HT-29 (cell line): ENCODE results near the gene GDI1. TPM values are rescaled to one million over a fixed set of nuclear protein-coding genes. Genes with fewer than 3 reads are reported as not detected.
A peak's percentile ranks its signal among the peaks of the same experiment; 100 is the strongest.

Experiments used
- DNase-seq: peaks from one replicate; pipeline ENCODE4 v3.0.0-alpha.2; 2015; ENCODE audit warnings: low spot score
- small RNA-seq: library from RNA; depleted of rRNA; stranded (forward); fragments of <200 nt; gene quantifications from one replicate; pipeline ENCODE3, GENCODE V24; 2014
- total RNA-seq: library from RNA; depleted of rRNA; stranded (reverse); fragments of >200 nt; shearing (Covaris generic); gene quantifications from 2 replicates; pipeline ENCODE4 v1.2.3, GENCODE V29; 2014; rRNA removed

GDI1 gene
- total RNA-seq, 1 experiment from 2014 or later: 128 TPM

DNA sequence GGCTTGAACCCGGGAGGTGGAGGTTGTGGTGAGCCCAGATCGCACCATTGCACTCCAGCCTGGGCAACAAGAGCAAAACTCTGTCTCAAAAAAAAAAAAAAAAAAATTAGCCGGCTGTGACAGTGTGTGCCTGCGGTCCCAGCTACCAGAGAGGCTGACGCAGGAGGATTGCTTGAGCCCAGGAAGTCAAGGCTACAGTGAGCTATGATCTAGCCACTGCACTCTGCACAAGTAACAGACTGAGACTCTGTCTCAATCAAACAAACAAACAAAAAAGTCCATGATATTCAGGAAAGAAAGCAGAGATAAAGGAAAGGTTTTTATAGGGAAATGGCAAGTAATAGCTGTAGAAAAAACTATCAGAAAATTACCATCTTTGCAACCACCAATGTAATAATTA lies 44.2 kb downstream of the GDI1 start:
- no peak for DNase-seq

- no peak for DNase-seq
Measured at GRCh38 chrX:154481911-154482601, 45.1 kb downstream of the GDI1 start.

DNA sequence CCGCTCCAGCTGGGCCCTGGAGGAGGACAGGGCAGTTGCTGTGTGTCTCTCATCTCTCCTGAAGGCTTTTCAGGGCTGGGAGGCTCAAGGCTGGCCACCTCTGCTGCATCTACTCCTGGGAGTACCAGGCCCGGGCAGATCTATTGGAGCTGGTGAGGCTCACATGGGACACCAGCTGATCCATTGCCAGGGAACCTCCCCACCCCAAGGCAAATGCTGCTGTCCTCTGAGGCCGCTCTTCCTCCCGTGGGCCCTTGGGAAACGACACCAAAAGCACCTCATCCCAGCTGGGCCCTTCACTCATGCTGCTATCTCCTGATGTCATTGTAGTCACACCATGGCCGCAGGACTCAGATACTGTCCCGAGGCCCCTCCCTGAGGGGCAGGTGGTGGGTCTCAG lies 45.8 kb downstream of the GDI1 start:
- DNase-seq: no peak

GRCh38 chrX:154483325-154483724 lies 46.4 kb downstream of the GDI1 start:
- no peak for DNase-seq

GRCh38 chrX:154484255-154485149 lies 47.5 kb downstream of the GDI1 start:
- DNase-seq: peak; percentile 64

DNA sequence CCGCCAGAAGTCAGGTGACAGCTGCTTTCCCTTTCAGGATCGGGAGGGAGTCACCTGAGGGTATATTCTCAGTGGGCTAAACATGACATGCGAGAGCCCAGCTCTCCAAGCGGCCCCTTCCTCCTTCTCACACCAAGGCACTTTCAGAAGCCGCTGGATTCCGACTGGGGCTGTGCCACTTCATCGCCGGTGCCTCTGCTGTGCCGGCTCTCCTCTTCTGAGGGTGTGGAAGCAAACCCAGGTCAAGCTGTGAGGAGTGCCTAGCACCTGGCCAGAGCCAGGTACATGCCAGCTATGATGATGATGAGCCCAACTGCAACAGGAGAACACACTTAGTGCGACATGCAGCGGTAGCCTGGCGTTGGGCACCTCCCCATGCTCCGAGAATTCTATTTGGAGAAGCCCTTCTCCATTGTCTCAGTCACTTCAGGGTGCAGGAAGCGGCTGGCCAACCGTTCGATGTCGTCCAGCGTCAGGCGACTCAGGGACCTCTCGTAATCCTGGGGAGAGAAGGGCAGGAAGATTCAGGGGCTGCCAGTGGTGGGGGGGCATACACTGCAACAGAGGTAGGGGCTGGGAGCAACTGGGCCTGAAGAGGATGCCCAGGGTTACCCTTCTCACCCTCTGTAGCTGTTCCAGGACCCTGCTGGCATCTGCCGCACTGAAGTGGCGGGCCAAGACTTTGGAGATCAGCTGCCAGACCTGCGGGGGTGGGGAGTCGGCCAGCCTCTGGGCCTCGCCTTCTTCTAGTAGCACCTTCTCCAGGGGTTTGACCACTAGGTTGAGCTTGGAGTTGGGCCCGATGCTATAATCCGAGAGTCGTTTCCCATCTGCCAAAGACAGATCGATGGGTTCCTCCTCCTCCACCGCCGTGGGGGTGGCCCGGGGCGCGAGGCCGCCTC lies 48.4 kb downstream of the GDI1 start:
- DNase-seq: peak; percentile 41

GRCh38 chrX:154486052-154486395 lies 49.1 kb downstream of the GDI1 start:
- no peak for DNase-seq

GRCh38 chrX:154486396-154487207 lies 49.6 kb downstream of the GDI1 start, which contains the start of gene UBL4A:
Gene UBL4A (minus strand): TSS chrX:154486615. CDS start chrX:154486584, 31 bp downstream.
- DNase-seq: peak; percentile 89

- DNase-seq: no peak
Measured at GRCh38 chrX:154487518-154488290, 50.8 kb downstream of the GDI1 start.

DNA sequence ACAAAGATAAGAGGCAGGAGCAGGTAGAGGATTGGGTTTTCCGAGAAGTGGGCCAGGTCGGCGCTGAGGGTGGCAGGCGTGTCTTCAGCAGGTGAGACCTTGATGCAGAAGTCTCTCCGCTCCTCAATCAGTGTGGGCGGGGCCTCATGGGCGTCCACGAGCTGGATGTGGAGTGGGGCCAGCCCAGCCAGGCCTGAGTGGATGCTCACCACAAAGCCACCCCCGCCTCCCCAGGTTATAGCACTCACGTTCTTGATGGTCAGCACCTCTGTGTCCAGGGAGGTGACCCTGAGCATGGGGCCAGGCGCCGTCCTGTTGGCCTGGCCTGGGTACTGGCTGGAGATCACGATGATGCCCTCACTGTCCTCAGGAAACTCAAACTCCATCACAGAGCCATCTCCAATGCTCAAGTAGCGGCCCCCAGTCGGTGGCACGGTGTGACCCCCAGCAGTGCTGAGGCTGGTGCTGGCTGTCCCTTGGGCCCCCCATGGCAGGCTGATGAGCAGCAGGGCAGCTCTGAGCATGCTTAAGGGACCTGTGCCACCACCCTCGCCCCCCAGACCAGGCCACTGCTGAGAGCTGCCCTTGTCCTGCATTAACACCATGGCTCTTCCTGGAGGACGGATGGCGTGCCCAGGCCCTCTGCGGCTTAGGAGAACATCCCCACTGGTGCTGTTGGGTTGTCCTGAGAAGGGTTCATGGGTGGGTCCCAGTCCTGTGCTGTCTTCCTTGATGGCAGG lies 51.6 kb downstream of the GDI1 start:
- no peak for DNase-seq

DNA sequence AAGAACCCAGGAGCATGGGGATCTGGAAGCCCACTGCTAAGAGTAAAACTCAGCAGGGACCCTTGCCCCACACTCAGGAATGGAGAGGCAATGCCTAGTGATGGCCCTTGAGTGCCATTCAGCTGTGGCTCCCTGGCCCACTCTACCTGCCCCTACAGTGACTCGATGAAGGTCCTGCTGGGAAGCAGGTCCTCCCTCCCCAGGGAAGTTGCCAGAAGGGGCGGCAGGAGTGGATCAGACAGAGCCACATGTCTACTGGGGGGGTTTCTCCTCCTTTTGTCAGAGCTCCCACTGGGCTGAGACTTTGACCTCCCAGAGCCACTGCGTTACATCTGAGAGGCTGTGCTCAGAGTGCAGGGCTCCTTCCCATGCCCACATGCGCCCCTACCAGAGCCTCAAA lies 52.2 kb downstream of the GDI1 start:
- DNase-seq: no peak

GRCh38 chrX:154490021-154490413 lies 53.1 kb downstream of the GDI1 start:
- peak; percentile 49 for DNase-seq

GRCh38 chrX:154490414-154491083 lies 53.6 kb downstream of the GDI1 start, which contains the start of gene SLC10A3:
Gene SLC10A3 (minus strand): TSS chrX:154490629. CDS start chrX:154488940, 1,689 bp downstream.
- DNase-seq: peak; percentile 98

Small RNA genes lying within 50 kb of the gene (small RNA-seq; reads per million reads assigned to genes)
- gene MIR6858 (not detected), gene SNORA70 (not detected)

Other genes starting within 250 kb of the GDI1 start
- not detected in 2 replicates for gene OPN1MW2, start 217.4 kb upstream of the GDI1 start, total RNA-seq
- not detected in 2 replicates for gene OPN1MW3, start 179.6 kb upstream of the GDI1 start, total RNA-seq
- not detected in 2 replicates for gene TEX28, start 142.0 kb upstream of the GDI1 start, total RNA-seq
- not detected in 2 replicates for gene TKTL1, start 141.4 kb upstream of the GDI1 start, total RNA-seq
- gene FLNA, start 62.5 kb upstream of the GDI1 start, total RNA-seq: 482 and 516 TPM in 2 replicates
- gene EMD, start 57.9 kb upstream of the GDI1 start, total RNA-seq: 70.5 and 87.0 TPM in 2 replicates
- 4,676 and 4,679 TPM in 2 replicates for gene RPL10, start 38.8 kb upstream of the GDI1 start, total RNA-seq
- 114 and 118 TPM in 2 replicates for gene DNASE1L1, start 27.9 kb upstream of the GDI1 start, total RNA-seq
- gene TAFAZZIN, start 25.6 kb upstream of the GDI1 start, total RNA-seq: 60.3 and 80.6 TPM in 2 replicates
- gene ATP6AP1, start 8.5 kb upstream of the GDI1 start, total RNA-seq: 162 and 181 TPM in 2 replicates
- gene FAM50A, start 7.0 kb downstream of the GDI1 start, total RNA-seq: 103 and 107 TPM in 2 replicates
- 33.6 and 40.8 TPM in 2 replicates for gene PLXNA3, start 21.1 kb downstream of the GDI1 start, total RNA-seq
- 122 and 129 TPM in 2 replicates for gene LAGE3, start 42.1 kb downstream of the GDI1 start, total RNA-seq
- 195 and 203 TPM in 2 replicates for gene UBL4A, start 49.5 kb downstream of the GDI1 start, total RNA-seq
- 67.2 TPM in 2 replicates for gene SLC10A3, start 53.5 kb downstream of the GDI1 start, total RNA-seq
- gene FAM3A, start 79.1 kb downstream of the GDI1 start, total RNA-seq: 73.0 and 89.0 TPM in 2 replicates
- 269 and 280 TPM in 2 replicates for gene G6PD, start 109.7 kb downstream of the GDI1 start, total RNA-seq
- 43.4 and 51.1 TPM in 2 replicates for gene IKBKG, start 110.5 kb downstream of the GDI1 start, total RNA-seq
- not detected in 2 replicates for gene CTAG1A, start 148.0 kb downstream of the GDI1 start, total RNA-seq
- not detected in 2 replicates for gene CTAG1B, start 182.1 kb downstream of the GDI1 start, total RNA-seq
- not detected in 2 replicates for gene CTAG2, start 216.4 kb downstream of the GDI1 start, total RNA-seq